Measurements from ENCODE around the gene ST7. TPM values are rescaled to one million over a fixed set of nuclear protein-coding genes. Genes with fewer than 3 reads are reported as not detected.

ST7 gene
- total and polyA plus RNA-seq, 7 experiments from 2014 or later = 2.1 to 6.4 (median 4.1) TPM

DNA sequence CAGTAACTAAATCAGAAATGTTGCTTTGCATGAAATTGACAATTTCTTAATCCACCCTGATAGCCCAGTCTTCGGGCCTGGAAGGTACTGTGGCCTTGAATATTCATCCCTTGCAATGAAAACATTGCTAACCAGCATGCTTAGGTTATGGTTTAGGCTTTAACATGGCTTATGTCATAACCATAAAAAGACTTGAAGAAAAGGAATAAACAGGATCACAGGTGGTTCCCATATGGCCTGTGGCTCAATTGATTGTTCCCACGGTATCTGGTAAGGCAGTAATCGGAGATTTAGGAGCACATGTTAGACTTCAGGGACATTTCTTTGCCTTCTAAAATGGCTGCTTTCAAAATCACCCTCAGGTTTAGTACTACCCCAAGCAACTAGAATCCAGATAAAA lies 139.5 kb downstream of the ST7 start:
- no peak for ATAC-seq
- Mint-ChIP-seq H3K27ac (no peak overlapping the region), H3K27me3 (no peaks in the 10 kb centered on the region), H3K4me1 (peaks cover 5 to 18% (median 7%) of the 10 kb centered on the region in 7 donors), H3K4me3 (no peak overlapping the region), H3K9me3 (no peaks in the 10 kb centered on the region), H3K36me3 (no peaks in the 10 kb centered on the region)
- Histone ChIP-seq H3K36me3 (ENCODE audit: control insufficient read depth in 2 of 3, insufficient read depth in 3 of 3, low read length in 3 of 3) (no peaks in the 10 kb centered on the region), H3K27ac (ENCODE audit: low read depth, low read length) (no peak overlapping the region), H3K4me1 (ENCODE audit: control insufficient read depth in 2 of 2, insufficient read depth in 2 of 2, low read length in 2 of 2) (peaks cover under 1 to 3% of the 10 kb centered on the region in 2 donors), H3K9me3 (ENCODE audit: control insufficient read depth in 2 of 3, low read length in 3 of 3) (no peaks in the 10 kb centered on the region), H3K27me3 (ENCODE audit: control insufficient read depth in 2 of 2, insufficient read depth in 2 of 2, low read length in 2 of 2) (no peaks in the 10 kb centered on the region), H3K4me3 (ENCODE audit: low read length) (no peak overlapping the region)
- ChIA-PET CTCF (no interaction called here), POLR2A (no interaction called here)
- intact Hi-C loops (cut with micrococcal nuclease) = no loop called here
- DNase-seq = no peak

DNA sequence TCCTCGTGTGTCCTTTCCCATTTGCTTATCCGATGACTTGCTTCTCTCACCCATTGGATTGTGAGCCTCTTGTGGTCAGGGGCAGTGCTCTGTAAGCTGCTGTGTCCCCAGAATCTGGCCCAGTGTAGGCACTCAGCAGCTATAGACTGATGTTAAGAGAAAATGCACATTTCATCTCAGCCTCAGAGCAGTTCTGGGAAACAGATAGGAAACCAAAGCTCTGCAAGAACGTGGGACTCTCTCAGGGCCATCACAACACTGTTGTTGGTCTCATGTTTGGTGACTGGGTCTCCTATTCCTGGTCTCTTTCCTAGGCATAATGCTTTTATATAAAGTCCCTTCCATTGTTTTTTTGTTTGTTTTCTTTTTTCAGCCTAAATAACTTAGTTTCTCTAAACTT lies 141.2 kb downstream of the ST7 start:
- no peaks in the 10 kb centered on the region for H3K9me3 ChIP-seq (ENCODE audit: control insufficient read depth in 2 of 3, low read length in 3 of 3)
- no peaks in the 10 kb centered on the region for H3K36me3 ChIP-seq (ENCODE audit: control insufficient read depth in 2 of 3, insufficient read depth in 3 of 3, low read length in 3 of 3)
- H3K27me3 ChIP-seq (ENCODE audit: control insufficient read depth in 2 of 2, insufficient read depth in 2 of 2, low read length in 2 of 2) = no peaks in the 10 kb centered on the region
- H3K36me3 Mint-ChIP-seq = no peaks in the 10 kb centered on the region
- H3K27me3 Mint-ChIP-seq = peaks cover 0 to 5% (median 0%) of the 10 kb centered on the region in 5 donors
- H3K4me3 ChIP-seq (ENCODE audit: low read length) = no peak overlapping the region
- H3K4me1 Mint-ChIP-seq = peaks cover 0 to 8% (median 3%) of the 10 kb centered on the region in 7 donors
- no peaks in the 10 kb centered on the region for H3K4me1 ChIP-seq (ENCODE audit: control insufficient read depth in 2 of 2, insufficient read depth in 2 of 2, low read length in 2 of 2)
- no peak for ATAC-seq
- POLR2A ChIA-PET = no interaction called here
- no peaks in the 10 kb centered on the region for H3K9me3 Mint-ChIP-seq
- CTCF ChIA-PET = no interaction called here
- no peak overlapping the region for H3K27ac ChIP-seq (ENCODE audit: low read depth, low read length)
- intact Hi-C loops (cut with micrococcal nuclease) = no loop called here
- no peak overlapping the region for H3K27ac Mint-ChIP-seq
- no peak overlapping the region for H3K4me3 Mint-ChIP-seq
- no peak for DNase-seq

DNA sequence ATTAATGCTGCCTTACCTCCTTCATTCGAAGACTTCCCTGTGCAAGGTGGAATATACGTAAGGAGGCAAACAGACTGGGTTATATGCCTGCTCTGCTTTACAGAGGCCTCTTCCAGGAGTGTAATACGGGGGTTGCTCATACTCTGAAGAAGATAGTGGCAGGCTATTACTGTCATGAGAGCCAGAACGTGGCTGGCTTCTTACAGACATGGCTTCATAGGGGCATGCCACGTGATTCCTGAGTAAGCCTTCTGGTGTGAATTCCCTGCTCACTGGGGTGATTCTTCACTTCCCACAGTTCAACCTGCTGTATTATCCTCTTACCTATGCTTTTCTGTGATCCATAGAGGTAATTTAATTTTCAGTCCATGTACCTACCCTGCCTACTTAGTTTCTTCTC lies 141.8 kb downstream of the ST7 start:
- no peak overlapping the region for H3K27ac ChIP-seq (ENCODE audit: low read depth, low read length)
- H3K27me3 ChIP-seq (ENCODE audit: control insufficient read depth in 2 of 2, insufficient read depth in 2 of 2, low read length in 2 of 2) = no peaks in the 10 kb centered on the region
- CTCF ChIA-PET = interaction anchor here (0.6 kb wide), 1 partner anchor 348 kb away, joined by 3 read pairs; no protein-coding TSS in a partner anchor
- Mint-ChIP-seq H3K4me3 (no peak overlapping the region), H3K27me3 (peaks cover 0 to 5% (median 0%) of the 10 kb centered on the region in 5 donors), H3K4me1 (peaks cover 0 to 8% (median 3%) of the 10 kb centered on the region in 7 donors), H3K27ac (no peak overlapping the region), H3K36me3 (no peaks in the 10 kb centered on the region), H3K9me3 (no peaks in the 10 kb centered on the region)
- H3K36me3 ChIP-seq (ENCODE audit: control insufficient read depth in 2 of 3, insufficient read depth in 3 of 3, low read length in 3 of 3) = no peaks in the 10 kb centered on the region
- H3K9me3 ChIP-seq (ENCODE audit: control insufficient read depth in 2 of 3, low read length in 3 of 3) = no peaks in the 10 kb centered on the region
- no peak for ATAC-seq
- H3K4me3 ChIP-seq (ENCODE audit: low read length) = no peak overlapping the region
- POLR2A ChIA-PET = no interaction called here
- DNase-seq = no peak
- intact Hi-C loops (cut with micrococcal nuclease) = no loop called here
- no peaks in the 10 kb centered on the region for H3K4me1 ChIP-seq (ENCODE audit: control insufficient read depth in 2 of 2, insufficient read depth in 2 of 2, low read length in 2 of 2)

DNA sequence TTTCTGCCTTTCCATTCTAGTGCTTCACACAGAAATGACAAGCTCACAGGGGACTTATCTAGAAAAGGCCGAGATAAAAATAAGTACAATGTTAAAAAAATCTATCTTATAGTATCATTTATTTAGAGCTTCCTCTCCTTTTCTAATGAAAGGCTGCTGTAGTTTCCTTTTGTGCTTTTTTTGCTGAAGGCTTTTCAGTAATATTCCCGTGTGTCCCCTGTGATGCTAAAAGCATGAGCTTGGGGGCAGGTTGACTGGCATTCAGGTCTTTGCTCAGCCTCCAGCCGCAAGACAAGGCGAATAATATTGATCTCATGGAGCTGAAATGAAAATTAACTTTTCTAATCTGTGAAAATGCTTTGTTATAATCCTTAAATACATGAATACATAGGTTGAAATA lies 143.0 kb downstream of the ST7 start:
- Mint-ChIP-seq H3K4me3 (no peak overlapping the region), H3K27ac (no peak overlapping the region), H3K27me3 (peaks cover 0 to 10% (median 0%) of the 10 kb centered on the region in 5 donors), H3K36me3 (no peaks in the 10 kb centered on the region), H3K9me3 (no peaks in the 10 kb centered on the region), H3K4me1 (peaks cover 0 to 8% (median 3%) of the 10 kb centered on the region in 7 donors)
- H3K9me3 ChIP-seq (ENCODE audit: control insufficient read depth in 2 of 3, low read length in 3 of 3) = no peaks in the 10 kb centered on the region
- H3K27ac ChIP-seq (ENCODE audit: low read depth, low read length) = no peak overlapping the region
- no peak for ATAC-seq
- no peaks in the 10 kb centered on the region for H3K36me3 ChIP-seq (ENCODE audit: control insufficient read depth in 2 of 3, insufficient read depth in 3 of 3, low read length in 3 of 3)
- intact Hi-C loops (cut with micrococcal nuclease) = no loop called here
- H3K4me3 ChIP-seq (ENCODE audit: low read length) = no peak overlapping the region
- ChIA-PET POLR2A (no interaction called here), CTCF (no interaction called here)
- no peak for DNase-seq
- no peaks in the 10 kb centered on the region for H3K4me1 ChIP-seq (ENCODE audit: control insufficient read depth in 2 of 2, insufficient read depth in 2 of 2, low read length in 2 of 2)
- no peaks in the 10 kb centered on the region for H3K27me3 ChIP-seq (ENCODE audit: control insufficient read depth in 2 of 2, insufficient read depth in 2 of 2, low read length in 2 of 2)

DNA sequence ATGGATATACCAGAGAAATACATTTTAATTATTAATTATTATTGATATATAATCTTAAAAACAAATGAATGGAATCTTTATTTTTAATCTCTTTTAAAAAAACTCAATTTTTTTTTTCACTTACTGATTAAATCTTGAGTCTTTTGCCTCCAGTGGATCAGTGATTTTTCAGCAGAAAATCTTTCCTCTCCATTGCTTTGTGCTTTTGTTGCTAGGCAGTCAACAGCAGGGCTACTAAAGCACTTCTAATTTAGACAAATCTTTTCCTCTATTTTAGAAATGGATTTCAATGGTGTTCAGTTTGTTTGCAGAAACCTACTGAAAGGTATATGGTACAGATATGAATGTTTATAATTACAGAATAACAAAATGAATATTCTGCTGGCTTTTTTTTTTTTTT lies 143.6 kb downstream of the ST7 start:
- Histone ChIP-seq H3K9me3 (ENCODE audit: control insufficient read depth in 2 of 3, low read length in 3 of 3) (no peaks in the 10 kb centered on the region), H3K27me3 (ENCODE audit: control insufficient read depth in 2 of 2, insufficient read depth in 2 of 2, low read length in 2 of 2) (no peaks in the 10 kb centered on the region), H3K27ac (ENCODE audit: low read depth, low read length) (no peak overlapping the region), H3K4me3 (ENCODE audit: low read length) (no peak overlapping the region), H3K4me1 (ENCODE audit: control insufficient read depth in 2 of 2, insufficient read depth in 2 of 2, low read length in 2 of 2) (no peaks in the 10 kb centered on the region), H3K36me3 (ENCODE audit: control insufficient read depth in 2 of 3, insufficient read depth in 3 of 3, low read length in 3 of 3) (no peaks in the 10 kb centered on the region)
- H3K36me3 Mint-ChIP-seq = no peaks in the 10 kb centered on the region
- ATAC-seq = no peak
- H3K27ac Mint-ChIP-seq = no peak overlapping the region
- H3K4me3 Mint-ChIP-seq = no peak overlapping the region
- DNase-seq = no peak
- peaks cover 0 to 10% (median 0%) of the 10 kb centered on the region in 5 donors for H3K27me3 Mint-ChIP-seq
- intact Hi-C loops (cut with micrococcal nuclease) = no loop called here
- H3K9me3 Mint-ChIP-seq = no peaks in the 10 kb centered on the region
- ChIA-PET POLR2A (no interaction called here), CTCF (no interaction called here)
- H3K4me1 Mint-ChIP-seq = peaks cover 0 to 8% (median 3%) of the 10 kb centered on the region in 7 donors

DNA sequence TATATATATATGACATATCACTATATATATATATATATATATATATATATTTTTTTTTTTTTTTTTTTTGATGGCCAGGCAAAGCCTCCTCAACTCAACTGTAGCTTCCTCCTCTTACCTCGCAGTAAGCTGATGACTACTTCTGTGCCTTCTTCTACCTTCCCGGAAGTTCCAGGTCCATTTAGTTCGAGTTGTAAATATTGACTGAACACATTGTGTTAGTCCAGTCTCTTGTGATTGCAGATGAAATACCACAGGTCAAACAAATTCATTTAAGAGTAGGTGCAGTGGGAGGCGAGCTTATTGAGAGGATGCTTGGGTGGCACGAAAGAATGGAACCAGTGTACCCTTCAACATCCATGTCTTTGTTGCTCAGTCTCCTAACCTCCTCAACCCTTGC lies 144.6 kb downstream of the ST7 start:
- CTCF ChIA-PET = no interaction called here
- intact Hi-C loops (cut with micrococcal nuclease) = no loop called here

DNA sequence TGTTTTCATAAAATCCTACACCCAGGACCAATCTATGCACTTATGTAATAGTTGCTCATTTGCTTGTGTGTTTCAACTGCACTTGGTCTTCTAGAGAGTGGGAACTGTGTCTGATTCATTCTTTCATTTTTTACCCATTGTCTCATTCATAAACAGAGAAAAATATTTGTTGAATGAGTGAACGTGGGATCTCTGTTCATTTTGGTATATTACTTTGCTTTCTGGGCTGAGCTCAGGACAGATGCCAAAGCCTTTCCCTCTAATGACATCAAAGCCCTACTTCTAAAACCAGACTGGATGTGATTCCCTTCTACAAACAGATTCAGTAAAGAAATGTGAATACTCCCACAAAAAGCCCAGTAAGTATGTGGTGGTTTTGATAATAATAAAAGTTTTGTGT lies 145.2 kb downstream of the ST7 start:
- no peaks in the 10 kb centered on the region for H3K4me1 ChIP-seq (ENCODE audit: control insufficient read depth in 2 of 2, insufficient read depth in 2 of 2, low read length in 2 of 2)
- H3K27ac Mint-ChIP-seq = no peak overlapping the region
- ChIA-PET CTCF (no interaction called here), POLR2A (no interaction called here)
- DNase-seq (no peak), ATAC-seq (no peak)
- H3K36me3 Mint-ChIP-seq = peaks cover 0 to 3% (median 0%) of the 10 kb centered on the region in 5 donors
- no peak overlapping the region for H3K27ac ChIP-seq (ENCODE audit: low read depth, low read length)
- intact Hi-C loops (cut with micrococcal nuclease) = no loop called here
- H3K9me3 Mint-ChIP-seq = no peaks in the 10 kb centered on the region
- no peaks in the 10 kb centered on the region for H3K27me3 ChIP-seq (ENCODE audit: control insufficient read depth in 2 of 2, insufficient read depth in 2 of 2, low read length in 2 of 2)
- H3K36me3 ChIP-seq (ENCODE audit: control insufficient read depth in 2 of 3, insufficient read depth in 3 of 3, low read length in 3 of 3) = no peaks in the 10 kb centered on the region
- no peak overlapping the region for H3K4me3 ChIP-seq (ENCODE audit: low read length)
- peaks cover 0 to 8% (median 3%) of the 10 kb centered on the region in 7 donors for H3K4me1 Mint-ChIP-seq
- H3K4me3 Mint-ChIP-seq = no peak overlapping the region
- H3K9me3 ChIP-seq (ENCODE audit: control insufficient read depth in 2 of 3, low read length in 3 of 3) = no peaks in the 10 kb centered on the region
- H3K27me3 Mint-ChIP-seq = peaks cover 0 to 10% (median 0%) of the 10 kb centered on the region in 5 donors

More for the DNA sequence above, 144.6 kb downstream of the ST7 start:
- DNase-seq (no peak), ATAC-seq (no peak)
- H3K36me3 ChIP-seq (ENCODE audit: control insufficient read depth in 2 of 3, insufficient read depth in 3 of 3, low read length in 3 of 3) = no peaks in the 10 kb centered on the region
- H3K4me3 ChIP-seq (ENCODE audit: low read length) = no peak overlapping the region
- Mint-ChIP-seq H3K4me1 (peaks cover 0 to 8% (median 3%) of the 10 kb centered on the region in 7 donors), H3K27ac (no peak overlapping the region), H3K9me3 (no peaks in the 10 kb centered on the region), H3K27me3 (peaks cover 0 to 10% (median 0%) of the 10 kb centered on the region in 5 donors), H3K4me3 (no peak overlapping the region), H3K36me3 (peaks cover 0 to 3% (median 0%) of the 10 kb centered on the region in 5 donors)
- no peaks in the 10 kb centered on the region for H3K9me3 ChIP-seq (ENCODE audit: control insufficient read depth in 2 of 3, low read length in 3 of 3)
- no peaks in the 10 kb centered on the region for H3K27me3 ChIP-seq (ENCODE audit: control insufficient read depth in 2 of 2, insufficient read depth in 2 of 2, low read length in 2 of 2)
- H3K4me1 ChIP-seq (ENCODE audit: control insufficient read depth in 2 of 2, insufficient read depth in 2 of 2, low read length in 2 of 2) = no peaks in the 10 kb centered on the region
- no peak overlapping the region for H3K27ac ChIP-seq (ENCODE audit: low read depth, low read length)
- POLR2A ChIA-PET = no interaction called here

Measured in naive thymus-derived CD4-positive, alpha-beta T cell (primary cell).